Suprapubic skin (tissue), 4 donors: ENCODE results near the gene ABCF2. TPM values are rescaled to one million over a fixed set of nuclear protein-coding genes. Genes with fewer than 3 reads are reported as not detected.

ENCODE experiments used
- DNase-seq, 2 donors: peaks; one replicate each; pipeline ENCODE4 v3.0.0-alpha.2; 2019; ENCODE audit warnings: low spot score in 2 of 2
- H3K27ac ChIP-seq: fragments of 200-600 bp; sonication (generic); one replicate; pipeline ENCODE4 v1.5.1; 2019
- H3K27me3 ChIP-seq: fragments of 200-600 bp; sonication (generic); one replicate; pipeline ENCODE4 v1.5.1; 2019
- H3K36me3 ChIP-seq: fragments of 200-600 bp; sonication (generic); one replicate; pipeline ENCODE4 v1.5.1; 2019
- H3K4me1 ChIP-seq: fragments of 200-600 bp; sonication (generic); one replicate; pipeline ENCODE4 v1.5.1; 2019
- H3K4me3 ChIP-seq: fragments of 200-600 bp; sonication (generic); one replicate; pipeline ENCODE4 v1.5.1; 2019; ENCODE audit warnings: mild to moderate bottlenecking
- H3K9me3 ChIP-seq: fragments of 200-600 bp; sonication (generic); one replicate; pipeline ENCODE4 v1.5.1; 2019
- CTCF ChIP-seq, 2 donors: fragments of 200-600 bp in 1 of 2; fragments of 450-650 bp in 1 of 2; sonication (generic) in 1 of 2; IDR thresholded peaks; one replicate each; pipeline ENCODE4 v1.5.1; 2016 to 2019; ENCODE audit warnings: antibody characterized with exemption in 2 of 2, mild to moderate bottlenecking in 1 of 2, moderate library complexity in 1 of 2
- EP300 ChIP-seq: sonication (generic); formaldehyde crosslinking; IDR thresholded peaks from one replicate; pipeline ENCODE4 v1.6.1; 2017; ENCODE audit warnings: antibody characterized with exemption
- POLR2A ChIP-seq, 2 donors: fragments of 450-650 bp; IDR thresholded peaks; one replicate each; pipeline ENCODE4 v1.6.1; 2017; ENCODE audit warnings: antibody characterized with exemption in 2 of 2, mild to moderate bottlenecking in 2 of 2, moderate library complexity in 2 of 2
- POLR2AphosphoS5 ChIP-seq, 3 donors: sonication (generic); formaldehyde crosslinking; IDR thresholded peaks; one replicate each; pipeline ENCODE4 v1.6.1; 2017; ENCODE audit warnings: antibody characterized with exemption in 3 of 3
- WGBS: methylation state at CpG from one replicate; pipeline ENCODE4 v1.1.5; 2018; 5-methylcytosine and 5-hydroxymethylcytosine counted together
- total RNA-seq, 4 donors: library from RNA; depleted of rRNA; stranded (reverse); fragments of >200 nt; gene quantifications; one replicate each; pipeline ENCODE4 v1.1.0, GENCODE V29; 2016

ABCF2 gene
- total RNA-seq, 4 donors from 2014 or later: 25.3 to 96.5 (median 40.1) TPM

GRCh38 chr7:151175793-151176311 lies 51.2 kb downstream of the ABCF2 start:
- H3K9me3 ChIP-seq: no peaks in the 10 kb centered on the region
- peaks cover 49% of the 10 kb centered on the region for H3K27me3 ChIP-seq
- WGBS: 71% methylated on average over 8 of the region's 23 CpGs
- DNase-seq: no peak
- H3K4me1 ChIP-seq: no peaks in the 10 kb centered on the region
- TF ChIP-seq CTCF (IDR thresholded peaks at IDR 0.05) (no peak), POLR2A (IDR thresholded peaks at IDR 0.05) (no peak), EP300 (no peak), POLR2AphosphoS5 (IDR thresholded peaks at IDR 0.05) (no peak)
- H3K27ac ChIP-seq: no peak overlapping the region
- H3K4me3 ChIP-seq: no peak overlapping the region
- H3K36me3 ChIP-seq: no peaks in the 10 kb centered on the region

- no peaks in the 10 kb centered on the region for H3K36me3 ChIP-seq
- H3K27ac ChIP-seq: no peak overlapping the region
- TF ChIP-seq POLR2AphosphoS5 (IDR thresholded peaks at IDR 0.05) (no peak), POLR2A (IDR thresholded peaks at IDR 0.05) (no peak), EP300 (no peak), CTCF (IDR thresholded peaks at IDR 0.05) (no peak)
- H3K27me3 ChIP-seq: peaks cover 49% of the 10 kb centered on the region
- H3K4me3 ChIP-seq: no peak overlapping the region
- WGBS: 82% methylated on average over 16 of the region's 16 CpGs
- no peaks in the 10 kb centered on the region for H3K4me1 ChIP-seq
- no peaks in the 10 kb centered on the region for H3K9me3 ChIP-seq
- no peak for DNase-seq
Measured at GRCh38 chr7:151175047-151175792, 51.8 kb downstream of the ABCF2 start.

GRCh38 chr7:151174246-151175046 lies 52.6 kb downstream of the ABCF2 start:
- no peak overlapping the region for H3K27ac ChIP-seq
- 59% methylated on average over 55 of the region's 77 CpGs for WGBS
- no peaks in the 10 kb centered on the region for H3K9me3 ChIP-seq
- H3K36me3 ChIP-seq: no peaks in the 10 kb centered on the region
- no peak for TF ChIP-seq EP300
- no peak for TF ChIP-seq CTCF (IDR thresholded peaks at IDR 0.05)
- TF ChIP-seq POLR2AphosphoS5 (IDR thresholded peaks at IDR 0.05): no peak
- no peak for TF ChIP-seq POLR2A (IDR thresholded peaks at IDR 0.05)
- H3K27me3 ChIP-seq: peaks cover 50% of the 10 kb centered on the region
- DNase-seq: no peak
- H3K4me3 ChIP-seq: no peak overlapping the region
- H3K4me1 ChIP-seq: no peaks in the 10 kb centered on the region

GRCh38 chr7:151173386-151174245 lies 53.4 kb downstream of the ABCF2 start:
- peaks cover 59% of the 10 kb centered on the region for H3K27me3 ChIP-seq
- WGBS: 82% methylated on average over 41 of the region's 43 CpGs
- H3K27ac ChIP-seq: no peak overlapping the region
- H3K9me3 ChIP-seq: no peaks in the 10 kb centered on the region
- H3K4me1 ChIP-seq: no peaks in the 10 kb centered on the region
- TF ChIP-seq CTCF (IDR thresholded peaks at IDR 0.05) (no peak), POLR2A (IDR thresholded peaks at IDR 0.05) (no peak), POLR2AphosphoS5 (IDR thresholded peaks at IDR 0.05) (no peak), EP300 (no peak)
- H3K4me3 ChIP-seq: no peak overlapping the region
- DNase-seq: no peak
- no peaks in the 10 kb centered on the region for H3K36me3 ChIP-seq
